Measurements from ENCODE around the gene NDRG2. TPM values are rescaled to one million over a fixed set of nuclear protein-coding genes. Genes with fewer than 3 reads are reported as not detected.

NDRG2 gene
- total RNA-seq, 3 donors from 2014 or later, result 251 to 693 (median 258) TPM

- no peak for DNase-seq (ENCODE audit: low spot score in 2 of 2)
- Histone ChIP-seq H3K9me3 (no peaks in the 10 kb centered on the region), H3K4me1 (no peaks in the 10 kb centered on the region), H3K27me3 (no peaks in the 10 kb centered on the region), H3K36me3 (no peaks in the 10 kb centered on the region), H3K4me3 (no peak overlapping the region), H3K27ac (no peak overlapping the region)
- TF ChIP-seq POLR2A (IDR thresholded peaks at IDR 0.05) (no peak), POLR2AphosphoS5 (IDR thresholded peaks at IDR 0.05) (no peak)
- intact Hi-C loops (cut with DNase I; ENCODE audit: low total_unique reads), result loop anchor here (10.0 kb wide), 1 partner anchor 89 kb away; no protein-coding TSS in a partner anchor
Measured at GRCh38 chr14:20976291-20976690, 48.6 kb downstream of the NDRG2 start.

DNA sequence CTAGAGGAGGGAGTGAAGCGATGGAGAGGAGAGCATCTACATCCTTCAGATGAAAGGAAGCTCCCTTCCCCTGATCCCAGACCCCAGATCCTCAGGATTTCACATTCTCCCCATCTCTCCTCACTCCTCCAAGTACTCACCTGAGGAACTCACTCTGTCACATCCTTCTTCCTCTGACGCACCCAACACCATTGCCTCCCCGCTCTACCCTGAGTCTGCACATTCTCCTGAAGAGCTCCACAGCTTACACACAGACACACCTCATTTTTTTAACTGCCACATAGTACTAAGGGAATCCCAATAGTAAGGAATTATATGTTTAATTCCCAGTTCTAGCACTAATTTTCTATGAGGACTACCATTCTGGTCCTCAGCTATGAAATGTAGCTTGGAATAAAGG, 51.4 kb downstream of the NDRG2 start:
- no peak overlapping the region for H3K4me3 ChIP-seq
- intact Hi-C loops (cut with DNase I; ENCODE audit: low total_unique reads), result loop anchor here (10.0 kb wide), 1 partner anchor 91 kb away; no protein-coding TSS in a partner anchor
- H3K4me1 ChIP-seq, result peaks cover 0 to 5% of the 10 kb centered on the region in 2 donors
- no peaks in the 10 kb centered on the region for H3K9me3 ChIP-seq
- no peak for TF ChIP-seq POLR2AphosphoS5 (IDR thresholded peaks at IDR 0.05)
- no peak for TF ChIP-seq POLR2A (IDR thresholded peaks at IDR 0.05)
- DNase-seq (ENCODE audit: low spot score in 2 of 2), result no peak
- H3K27me3 ChIP-seq, result no peaks in the 10 kb centered on the region
- H3K36me3 ChIP-seq, result no peaks in the 10 kb centered on the region
- H3K27ac ChIP-seq, result no peak overlapping the region

DNA sequence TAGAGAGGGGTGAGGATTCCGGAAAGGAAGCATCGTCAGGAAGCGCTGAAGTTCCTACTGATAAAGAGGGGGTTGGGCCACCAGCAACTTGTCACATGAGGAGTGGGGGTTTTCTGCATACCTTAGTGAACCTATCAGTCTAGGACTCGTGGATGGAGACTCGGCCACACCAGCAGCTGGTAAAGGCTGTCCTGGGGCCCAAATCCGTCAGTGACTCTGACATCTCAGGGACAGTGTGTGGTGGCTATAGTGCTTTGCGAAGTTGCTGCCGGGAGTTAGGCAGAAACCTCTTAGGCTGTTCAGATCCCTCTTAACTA, 53.2 kb downstream of the NDRG2 start:
- Histone ChIP-seq H3K9me3 (no peaks in the 10 kb centered on the region), H3K4me3 (peak overlapping the region; percentile 52 to 76 (median 62)), H3K36me3 (no peaks in the 10 kb centered on the region), H3K27me3 (no peaks in the 10 kb centered on the region), H3K4me1 (peaks cover 0 to 5% of the 10 kb centered on the region in 2 donors), H3K27ac (peak overlapping the region; percentile 73 to 79)
- no peak for DNase-seq (ENCODE audit: low spot score in 2 of 2)
- TF ChIP-seq CTCF (IDR thresholded peaks at IDR 0.05) (no peak), POLR2A (IDR thresholded peaks at IDR 0.05) (no peak), POLR2AphosphoS5 (IDR thresholded peaks at IDR 0.05) (no peak)
- intact Hi-C loops (cut with DNase I; ENCODE audit: low total_unique reads), result loop anchor here (10.0 kb wide), 1 partner anchor 93 kb away; no protein-coding TSS in a partner anchor

DNA sequence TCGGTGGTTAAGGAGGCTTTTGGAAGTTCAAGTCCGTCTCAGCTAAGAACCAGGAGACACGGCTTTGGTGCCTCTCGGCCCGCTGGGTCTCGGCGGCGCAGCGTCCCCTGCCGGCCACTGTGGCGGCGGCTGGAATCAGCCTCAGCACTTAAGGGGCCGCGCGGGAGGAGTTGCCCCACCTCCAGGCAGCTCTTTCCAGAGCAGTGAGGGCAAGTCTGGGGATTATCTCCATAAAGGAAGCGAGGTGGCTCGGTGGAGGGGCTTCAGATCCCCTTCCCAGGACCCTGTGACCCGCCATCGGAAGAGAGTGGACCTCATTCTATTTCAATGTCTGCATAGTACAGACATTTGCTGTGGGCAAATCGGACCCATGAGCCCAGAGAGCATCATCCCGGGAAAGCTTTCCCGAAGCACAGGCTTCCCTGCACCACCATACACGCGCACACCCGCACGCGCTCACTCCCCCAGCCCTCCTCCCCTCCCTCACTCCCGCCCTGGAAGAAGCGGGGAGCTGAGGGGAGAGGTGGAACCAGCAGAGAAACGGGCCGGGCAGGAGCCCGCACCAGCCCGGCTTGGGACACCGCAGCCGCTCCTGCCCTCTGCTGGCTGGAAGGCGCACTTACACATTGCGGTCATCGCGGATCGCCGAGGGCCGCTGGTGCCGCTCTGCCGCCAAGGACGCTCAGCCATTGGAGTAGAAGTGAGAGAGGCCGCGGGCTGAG, 53.7 kb downstream of the NDRG2 start:
- Histone ChIP-seq H3K36me3 (no peaks in the 10 kb centered on the region), H3K9me3 (no peaks in the 10 kb centered on the region), H3K4me1 (peaks cover 0 to 5% of the 10 kb centered on the region in 2 donors), H3K4me3 (peak overlapping the region; percentile 52 to 76 (median 62)), H3K27me3 (no peaks in the 10 kb centered on the region), H3K27ac (peak overlapping the region; percentile 73 to 79)
- intact Hi-C loops (cut with DNase I; ENCODE audit: low total_unique reads), result loop anchor here (10.0 kb wide), 1 partner anchor 94 kb away; no protein-coding TSS in a partner anchor
- TF ChIP-seq CTCF (IDR thresholded peaks at IDR 0.05) (peak; percentile 77 to 84 (median 79)), POLR2AphosphoS5 (IDR thresholded peaks at IDR 0.05) (peak in 1 of 3 donors; percentile 42), POLR2A (IDR thresholded peaks at IDR 0.05) (no peak)
- peak; percentile 78 to 89 for DNase-seq (ENCODE audit: low spot score in 2 of 2)

DNA sequence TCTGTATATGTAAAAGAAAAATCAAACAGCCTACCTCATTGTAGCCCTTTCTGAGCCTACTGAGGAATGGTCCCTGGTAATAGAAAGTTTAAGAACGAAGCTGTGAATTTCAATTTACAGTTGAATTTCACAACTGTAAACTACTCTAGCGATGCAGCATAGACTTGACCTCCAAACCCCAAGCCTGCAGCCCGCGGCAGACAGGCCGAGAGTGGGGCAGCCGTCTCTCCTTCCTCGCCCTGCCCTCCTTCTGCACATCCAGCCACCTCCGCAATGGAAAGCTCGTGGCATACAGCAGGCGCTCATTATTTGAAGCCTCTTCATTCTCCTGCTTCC, 54.2 kb downstream of the NDRG2 start:
- H3K36me3 ChIP-seq, result no peaks in the 10 kb centered on the region
- no peaks in the 10 kb centered on the region for H3K9me3 ChIP-seq
- TF ChIP-seq CTCF (IDR thresholded peaks at IDR 0.05) (no peak), POLR2AphosphoS5 (IDR thresholded peaks at IDR 0.05) (no peak), POLR2A (IDR thresholded peaks at IDR 0.05) (no peak)
- DNase-seq (ENCODE audit: low spot score in 2 of 2), result no peak
- H3K4me3 ChIP-seq, result peak overlapping the region; percentile 52 to 76 (median 62)
- intact Hi-C loops (cut with DNase I; ENCODE audit: low total_unique reads), result loop anchor here (10.0 kb wide), 1 partner anchor 94 kb away; no protein-coding TSS in a partner anchor
- H3K27me3 ChIP-seq, result no peaks in the 10 kb centered on the region
- peak overlapping the region; percentile 73 to 79 for H3K27ac ChIP-seq
- H3K4me1 ChIP-seq, result peaks cover 0 to 5% of the 10 kb centered on the region in 2 donors

- Histone ChIP-seq H3K4me1 (peaks cover 0 to 5% of the 10 kb centered on the region in 2 donors), H3K27ac (no peak overlapping the region), H3K36me3 (no peaks in the 10 kb centered on the region), H3K9me3 (no peaks in the 10 kb centered on the region), H3K27me3 (no peaks in the 10 kb centered on the region), H3K4me3 (no peak overlapping the region)
- DNase-seq (ENCODE audit: low spot score in 2 of 2), result no peak
- intact Hi-C loops (cut with DNase I; ENCODE audit: low total_unique reads), result no loop called here
- TF ChIP-seq CTCF (IDR thresholded peaks at IDR 0.05) (no peak), POLR2AphosphoS5 (IDR thresholded peaks at IDR 0.05) (no peak), POLR2A (IDR thresholded peaks at IDR 0.05) (no peak)
Measured at GRCh38 chr14:20969336-20969735, 55.5 kb downstream of the NDRG2 start.

All from breast epithelium (tissue), 4 donors.